ENCODE data around the gene ALDH3B2.

GRCh38 chr11:67670316-67671210 lies 3.9 kb downstream of the ALDH3B2 start:
- TF ChIP-seq POLR2AphosphoS5 (IDR thresholded peaks at IDR 0.05; ENCODE audit: low read depth, low read length) (no peak), TCF7L2 (IDR thresholded peaks at IDR 0.05; ENCODE audit: low read depth, low read length) (no peak)

All from Panc1 (cell line).